SK-N-SH (cell line): ENCODE data around the gene PPP2R5D.

ENCODE experiments used
- FOSL2 ChIP-seq: IDR thresholded peaks from 2 replicates; pipeline ENCODE4 v1.4.0; 2012; ENCODE audit warnings: low read depth, mild to moderate bottlenecking, moderate library complexity, borderline replicate concordance
- FOXM1 ChIP-seq: IDR thresholded peaks from 2 replicates; pipeline ENCODE4 v1.4.0; 2012; ENCODE audit warnings: low read depth, mild to moderate bottlenecking
- JUND ChIP-seq: IDR thresholded peaks from 2 replicates; pipeline ENCODE4 v1.4.0; 2012
- NFIC ChIP-seq: IDR thresholded peaks from 2 replicates; pipeline ENCODE4 v1.4.0; 2012; ENCODE audit warnings: borderline replicate concordance
- POLR2AphosphoS5 ChIP-seq: IDR thresholded peaks from 2 replicates; pipeline ENCODE4 v1.6.1; 2012; ENCODE audit warnings: low read depth, low read length
- RCOR1 ChIP-seq: fragments of 150-350 bp; IDR thresholded peaks from 2 replicates; pipeline ENCODE4 v1.6.1; 2017; ENCODE audit warnings: antibody characterized with exemption, low read length
- RFX5 ChIP-seq: IDR thresholded peaks from 2 replicates; pipeline ENCODE4 v1.6.1; 2012; ENCODE audit warnings: mild to moderate bottlenecking, improper control_type of control experiment, low read length
- TCF12 ChIP-seq: IDR thresholded peaks from 2 replicates; pipeline ENCODE4 v1.4.0; 2012
- YY1 ChIP-seq: IDR thresholded peaks from 2 replicates; pipeline ENCODE4 v1.4.0; 2012; ENCODE audit warnings: low read depth, mild to moderate bottlenecking
- TF ChIP-seq, protein P1 (sequence below): fragments of 200-600 bp; sonication (generic); IDR thresholded peaks from 2 replicates; pipeline ENCODE4 v1.6.1; 2017; ENCODE audit warnings: antibody characterized with exemption, mild to moderate bottlenecking, moderate library complexity
- TF ChIP-seq, protein P2 (sequence below): IDR thresholded peaks from 2 replicates; pipeline ENCODE4 v1.6.1; 2012; ENCODE audit warnings: mild to moderate bottlenecking, low read depth, low read length, moderate library complexity
- TF ChIP-seq, protein P3 (sequence below): IDR thresholded peaks from 2 replicates; pipeline ENCODE4 v1.4.0; 2012; ENCODE audit warnings: low read depth
- TF ChIP-seq, protein P4 (sequence below): fragments of 150-350 bp; IDR thresholded peaks from 2 replicates; pipeline ENCODE4 v1.6.1; 2017; ENCODE audit warnings: antibody characterized with exemption, low read length, low read depth, borderline replicate concordance

DNA sequence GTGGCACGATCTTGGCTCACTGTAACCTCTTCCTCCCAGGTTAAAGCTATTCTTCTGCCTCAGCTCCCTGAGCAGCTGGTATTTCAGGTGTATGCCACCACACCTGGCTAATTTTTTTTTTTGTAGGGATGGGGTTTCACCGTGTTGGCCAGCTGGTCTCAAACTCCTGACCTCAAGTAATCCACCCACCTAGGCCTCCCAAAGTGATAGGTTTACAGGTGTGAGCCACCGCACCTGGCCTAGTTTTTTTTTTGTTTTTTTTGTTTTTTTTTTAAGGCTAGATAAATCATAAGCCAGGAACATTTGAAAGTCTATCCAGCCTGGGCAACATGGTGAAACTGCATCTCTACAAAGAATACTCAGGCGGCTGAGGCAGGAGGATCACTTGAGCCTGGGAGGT, 48.0 kb downstream of the PPP2R5D start:
- TF ChIP-seq, protein P1, sequence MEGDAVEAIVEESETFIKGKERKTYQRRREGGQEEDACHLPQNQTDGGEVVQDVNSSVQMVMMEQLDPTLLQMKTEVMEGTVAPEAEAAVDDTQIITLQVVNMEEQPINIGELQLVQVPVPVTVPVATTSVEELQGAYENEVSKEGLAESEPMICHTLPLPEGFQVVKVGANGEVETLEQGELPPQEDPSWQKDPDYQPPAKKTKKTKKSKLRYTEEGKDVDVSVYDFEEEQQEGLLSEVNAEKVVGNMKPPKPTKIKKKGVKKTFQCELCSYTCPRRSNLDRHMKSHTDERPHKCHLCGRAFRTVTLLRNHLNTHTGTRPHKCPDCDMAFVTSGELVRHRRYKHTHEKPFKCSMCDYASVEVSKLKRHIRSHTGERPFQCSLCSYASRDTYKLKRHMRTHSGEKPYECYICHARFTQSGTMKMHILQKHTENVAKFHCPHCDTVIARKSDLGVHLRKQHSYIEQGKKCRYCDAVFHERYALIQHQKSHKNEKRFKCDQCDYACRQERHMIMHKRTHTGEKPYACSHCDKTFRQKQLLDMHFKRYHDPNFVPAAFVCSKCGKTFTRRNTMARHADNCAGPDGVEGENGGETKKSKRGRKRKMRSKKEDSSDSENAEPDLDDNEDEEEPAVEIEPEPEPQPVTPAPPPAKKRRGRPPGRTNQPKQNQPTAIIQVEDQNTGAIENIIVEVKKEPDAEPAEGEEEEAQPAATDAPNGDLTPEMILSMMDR: no peak
- no peak for TF ChIP-seq RFX5
- no peak for TF ChIP-seq JUND
- no peak for TF ChIP-seq NFIC
- TF ChIP-seq YY1: no peak
- TF ChIP-seq, protein P2, sequence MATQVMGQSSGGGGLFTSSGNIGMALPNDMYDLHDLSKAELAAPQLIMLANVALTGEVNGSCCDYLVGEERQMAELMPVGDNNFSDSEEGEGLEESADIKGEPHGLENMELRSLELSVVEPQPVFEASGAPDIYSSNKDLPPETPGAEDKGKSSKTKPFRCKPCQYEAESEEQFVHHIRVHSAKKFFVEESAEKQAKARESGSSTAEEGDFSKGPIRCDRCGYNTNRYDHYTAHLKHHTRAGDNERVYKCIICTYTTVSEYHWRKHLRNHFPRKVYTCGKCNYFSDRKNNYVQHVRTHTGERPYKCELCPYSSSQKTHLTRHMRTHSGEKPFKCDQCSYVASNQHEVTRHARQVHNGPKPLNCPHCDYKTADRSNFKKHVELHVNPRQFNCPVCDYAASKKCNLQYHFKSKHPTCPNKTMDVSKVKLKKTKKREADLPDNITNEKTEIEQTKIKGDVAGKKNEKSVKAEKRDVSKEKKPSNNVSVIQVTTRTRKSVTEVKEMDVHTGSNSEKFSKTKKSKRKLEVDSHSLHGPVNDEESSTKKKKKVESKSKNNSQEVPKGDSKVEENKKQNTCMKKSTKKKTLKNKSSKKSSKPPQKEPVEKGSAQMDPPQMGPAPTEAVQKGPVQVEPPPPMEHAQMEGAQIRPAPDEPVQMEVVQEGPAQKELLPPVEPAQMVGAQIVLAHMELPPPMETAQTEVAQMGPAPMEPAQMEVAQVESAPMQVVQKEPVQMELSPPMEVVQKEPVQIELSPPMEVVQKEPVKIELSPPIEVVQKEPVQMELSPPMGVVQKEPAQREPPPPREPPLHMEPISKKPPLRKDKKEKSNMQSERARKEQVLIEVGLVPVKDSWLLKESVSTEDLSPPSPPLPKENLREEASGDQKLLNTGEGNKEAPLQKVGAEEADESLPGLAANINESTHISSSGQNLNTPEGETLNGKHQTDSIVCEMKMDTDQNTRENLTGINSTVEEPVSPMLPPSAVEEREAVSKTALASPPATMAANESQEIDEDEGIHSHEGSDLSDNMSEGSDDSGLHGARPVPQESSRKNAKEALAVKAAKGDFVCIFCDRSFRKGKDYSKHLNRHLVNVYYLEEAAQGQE: no peak
- no peak for TF ChIP-seq RCOR1
- TF ChIP-seq TCF12: no peak
- TF ChIP-seq FOSL2: no peak
- TF ChIP-seq POLR2AphosphoS5: no peak
- TF ChIP-seq, protein P3, sequence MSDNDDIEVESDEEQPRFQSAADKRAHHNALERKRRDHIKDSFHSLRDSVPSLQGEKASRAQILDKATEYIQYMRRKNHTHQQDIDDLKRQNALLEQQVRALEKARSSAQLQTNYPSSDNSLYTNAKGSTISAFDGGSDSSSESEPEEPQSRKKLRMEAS: no peak
- TF ChIP-seq, protein P4, sequence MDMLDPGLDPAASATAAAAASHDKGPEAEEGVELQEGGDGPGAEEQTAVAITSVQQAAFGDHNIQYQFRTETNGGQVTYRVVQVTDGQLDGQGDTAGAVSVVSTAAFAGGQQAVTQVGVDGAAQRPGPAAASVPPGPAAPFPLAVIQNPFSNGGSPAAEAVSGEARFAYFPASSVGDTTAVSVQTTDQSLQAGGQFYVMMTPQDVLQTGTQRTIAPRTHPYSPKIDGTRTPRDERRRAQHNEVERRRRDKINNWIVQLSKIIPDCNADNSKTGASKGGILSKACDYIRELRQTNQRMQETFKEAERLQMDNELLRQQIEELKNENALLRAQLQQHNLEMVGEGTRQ: no peak
- no peak for TF ChIP-seq FOXM1
